GM21529 (cell line): ENCODE measurements around the gene STX3.
"Not testable (repeated sequence)": the region's sequence is repeated elsewhere in the genome, so short reads cannot be mapped to it uniquely, and the experiment has no call there.

Experiments
- ATAC-seq: cut with Tn5 transposase; IDR thresholded peaks from one replicate; pipeline ENCODE4 v1.9.1; 2021; ENCODE audit not compliant: unreplicated experiment

STX3 gene

GRCh38 chr11:59756845-59757244, 1.7 kb downstream of the STX3 start:
- ATAC-seq: no peak

GRCh38 chr11:59758401-59759037, 3.3 kb downstream of the STX3 start:
- no peak for ATAC-seq

GRCh38 chr11:59759900-59760299, 4.7 kb downstream of the STX3 start:
- no peak for ATAC-seq

GRCh38 chr11:59760771-59761170, 5.6 kb downstream of the STX3 start:
- ATAC-seq: no peak

DNA sequence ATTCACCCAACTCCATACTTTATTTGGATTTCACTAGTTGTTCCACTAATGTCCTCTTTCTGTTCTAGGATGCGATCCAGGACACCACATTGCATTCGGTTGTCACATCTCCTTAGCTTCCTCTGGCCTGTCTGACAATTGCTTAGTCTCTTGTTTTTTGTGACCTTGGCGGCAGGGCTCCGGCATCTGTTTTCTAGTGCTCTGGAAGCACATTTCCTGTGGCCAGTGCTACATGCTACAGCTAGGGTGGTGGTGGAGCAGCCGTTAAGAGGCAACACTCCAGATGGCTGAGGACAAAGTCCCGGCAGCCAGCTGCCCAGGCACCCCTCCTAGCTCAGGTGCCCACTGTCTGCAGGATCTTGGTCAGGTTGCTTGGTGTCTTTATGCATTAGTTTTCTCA, 6.8 kb downstream of the STX3 start:
- no peak for ATAC-seq

GRCh38 chr11:59765068-59765735, 10.0 kb downstream of the STX3 start:
- no peak for ATAC-seq

DNA sequence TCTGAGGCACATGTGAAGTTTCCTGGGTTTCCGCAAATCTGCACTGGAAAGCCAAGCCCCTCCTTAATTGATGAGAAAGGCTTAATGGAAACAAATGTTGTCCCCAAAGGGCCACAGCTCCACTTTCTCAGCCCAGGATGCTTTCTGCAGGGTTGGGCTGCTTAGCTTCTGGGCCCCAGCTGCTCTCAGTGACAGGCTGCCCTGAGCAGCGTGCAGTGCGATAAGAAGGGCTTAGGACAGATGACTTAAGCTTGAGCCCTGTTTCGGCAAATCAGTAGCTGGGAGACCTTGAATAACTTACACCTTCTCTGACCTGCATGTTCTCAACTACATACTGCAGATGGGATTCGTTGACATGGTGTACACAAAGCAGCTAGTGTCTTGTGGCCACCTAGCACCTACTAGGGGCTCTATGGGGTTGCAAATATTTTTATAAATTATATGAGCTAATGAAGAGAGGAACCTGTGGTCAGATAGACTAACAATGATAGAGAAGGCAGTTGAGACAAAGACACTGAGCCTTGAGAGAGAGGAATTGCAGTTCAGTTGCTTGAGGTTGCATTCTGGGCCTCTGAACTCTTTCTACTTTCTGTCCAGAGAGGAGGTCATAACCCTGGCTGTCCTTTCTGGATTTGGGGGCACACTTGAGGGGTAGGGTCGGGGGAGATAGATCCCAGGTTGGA, 11.5 kb downstream of the STX3 start:
- no peak for ATAC-seq

DNA sequence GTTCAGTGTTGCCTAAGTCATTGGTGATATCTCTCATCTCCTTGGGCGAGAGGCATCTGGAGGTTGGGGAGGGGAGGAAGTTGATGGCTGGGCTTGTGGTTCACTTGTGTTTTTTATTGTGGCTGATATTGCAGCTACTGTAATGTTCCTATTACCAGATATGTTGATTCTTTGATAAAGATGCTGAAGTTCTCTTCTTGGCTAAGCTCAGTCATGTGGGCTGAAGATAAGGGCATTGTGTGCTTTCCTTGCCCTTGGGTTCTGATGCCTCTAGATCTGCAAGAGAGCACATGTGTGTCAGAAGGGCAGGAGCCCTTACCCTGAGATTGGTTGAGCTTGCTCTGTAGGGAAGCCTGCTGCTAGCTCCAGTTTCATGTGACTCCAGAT, 12.0 kb downstream of the STX3 start:
- no peak for ATAC-seq

DNA sequence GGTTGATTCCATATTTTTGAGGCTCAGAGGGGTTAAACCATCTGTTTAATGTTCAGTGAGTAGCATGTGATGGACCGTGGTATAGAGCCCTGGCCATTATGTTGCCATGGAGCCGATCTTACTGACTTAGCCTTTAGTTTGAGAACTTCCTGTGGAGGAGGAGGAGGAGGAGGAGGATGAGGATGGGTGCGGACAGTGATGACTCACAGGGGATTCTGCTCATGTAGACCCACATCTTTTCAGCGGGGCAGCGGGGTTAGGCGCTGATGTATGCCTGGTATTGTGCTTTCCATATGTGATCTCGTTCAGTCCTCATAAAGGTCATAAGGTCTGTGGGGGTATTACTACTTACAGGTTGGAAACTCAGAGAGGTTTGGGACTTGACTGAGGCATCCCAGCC, 13.9 kb downstream of the STX3 start:
- ATAC-seq: no peak

- no peak for ATAC-seq
Measured at GRCh38 chr11:59769828-59770227, 14.7 kb downstream of the STX3 start.

DNA sequence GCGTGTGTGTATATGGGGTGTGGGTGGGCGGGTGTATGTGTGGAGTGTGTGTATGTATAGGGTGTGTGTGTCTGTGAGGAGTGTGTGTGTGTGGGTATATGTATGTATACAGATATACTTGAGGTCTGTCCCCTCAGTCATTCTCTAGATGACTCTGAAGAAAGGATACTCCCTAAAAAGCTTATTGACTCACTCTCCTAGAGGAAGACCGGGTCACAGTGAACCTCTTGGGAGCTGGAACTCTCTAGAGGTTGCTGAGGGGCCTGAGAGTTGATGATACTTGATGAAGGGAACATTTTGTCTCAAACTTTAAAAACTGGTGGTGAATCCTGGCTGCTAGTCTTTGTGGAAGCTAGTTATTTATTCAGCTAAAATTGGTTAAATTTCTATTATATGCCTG, 15.1 kb downstream of the STX3 start:
- ATAC-seq: no peak

DNA sequence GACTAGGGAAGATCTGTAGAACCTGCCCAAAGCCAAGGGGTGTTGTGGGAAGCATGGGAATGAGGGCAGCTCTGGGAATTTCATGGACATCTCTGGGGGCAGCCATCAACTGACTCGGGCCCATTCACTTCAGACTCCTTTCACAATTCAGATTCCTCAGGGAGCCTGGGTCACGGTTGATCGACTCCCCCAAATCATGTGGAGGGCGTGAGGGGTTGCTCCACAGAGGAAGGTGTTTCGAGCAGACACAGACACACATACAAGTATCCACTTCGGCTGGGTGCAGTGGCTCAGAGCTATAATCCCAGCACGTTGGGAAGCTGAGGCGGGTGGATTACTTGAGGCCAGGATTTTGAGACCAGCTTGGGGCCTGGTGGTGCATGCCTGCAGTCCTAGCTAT, 15.7 kb downstream of the STX3 start:
- no peak for ATAC-seq

DNA sequence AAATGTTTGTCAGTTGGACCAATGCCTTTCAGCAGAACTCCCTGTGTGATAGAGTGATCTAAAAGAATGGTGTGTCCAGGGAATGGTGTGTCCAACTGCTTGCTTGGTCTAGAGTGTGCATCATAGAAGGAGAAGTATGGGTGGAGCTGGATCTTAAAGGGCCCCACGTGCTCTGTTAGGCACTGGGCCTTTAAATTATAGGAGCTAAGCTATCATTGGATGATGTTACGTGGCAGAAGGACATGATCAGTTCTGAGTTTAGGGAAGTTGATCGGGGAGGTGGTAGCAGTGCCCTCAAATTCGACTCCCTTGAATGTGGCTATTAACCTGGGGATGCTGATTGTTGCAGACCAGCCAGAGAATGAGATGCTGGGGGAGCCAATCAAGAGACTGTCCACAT, 16.4 kb downstream of the STX3 start:
- ATAC-seq: no peak

DNA sequence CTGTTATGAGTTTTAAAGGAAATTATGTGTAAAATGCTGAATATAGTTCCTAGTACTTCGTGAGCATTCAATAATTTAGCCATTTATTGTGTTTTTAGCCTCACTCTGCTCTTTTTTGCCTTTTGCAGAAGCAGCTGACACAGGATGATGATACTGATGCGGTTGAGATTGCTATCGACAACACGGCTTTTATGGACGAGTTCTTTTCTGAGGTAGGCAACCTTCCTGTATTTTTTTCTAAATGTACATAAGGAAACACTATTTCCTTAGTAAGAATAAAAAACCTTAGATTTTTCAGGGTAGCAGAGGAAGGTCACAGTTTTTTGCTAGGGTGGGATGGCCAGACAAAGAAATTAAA, 17.9 kb downstream of the STX3 start:
- no peak for ATAC-seq

GRCh38 chr11:59776210-59777066, 21.3 kb downstream of the STX3 start:
- ATAC-seq: no peak

GRCh38 chr11:59777104-59777503, 21.9 kb downstream of the STX3 start:
- ATAC-seq: no peak

DNA sequence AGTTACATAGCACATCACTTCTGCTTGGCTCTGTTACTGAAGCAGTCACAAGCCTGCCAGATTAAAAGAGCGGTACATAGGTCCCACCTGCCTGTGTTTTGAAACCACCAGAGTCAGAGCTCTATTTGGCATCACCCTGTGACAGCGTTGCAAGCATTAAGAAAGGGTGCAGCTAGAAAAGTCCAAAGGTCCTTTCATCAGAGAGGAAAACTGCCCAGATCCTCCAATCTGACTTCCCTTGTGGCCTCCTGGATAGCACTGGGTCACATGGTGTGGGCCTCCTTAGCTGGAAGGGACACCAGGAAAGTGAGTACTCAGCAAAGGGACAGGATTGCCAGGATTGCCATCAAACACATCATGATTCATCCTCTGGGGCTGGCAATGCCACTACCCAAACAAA, 22.9 kb downstream of the STX3 start:
- ATAC-seq: no peak

- ATAC-seq: no peak
Measured at GRCh38 chr11:59779487-59779886, 24.3 kb downstream of the STX3 start.

- ATAC-seq: no peak
Measured at GRCh38 chr11:59782080-59782479, 26.9 kb downstream of the STX3 start.

- no peak for ATAC-seq
Measured at GRCh38 chr11:59783632-59784090, 28.5 kb downstream of the STX3 start.

DNA sequence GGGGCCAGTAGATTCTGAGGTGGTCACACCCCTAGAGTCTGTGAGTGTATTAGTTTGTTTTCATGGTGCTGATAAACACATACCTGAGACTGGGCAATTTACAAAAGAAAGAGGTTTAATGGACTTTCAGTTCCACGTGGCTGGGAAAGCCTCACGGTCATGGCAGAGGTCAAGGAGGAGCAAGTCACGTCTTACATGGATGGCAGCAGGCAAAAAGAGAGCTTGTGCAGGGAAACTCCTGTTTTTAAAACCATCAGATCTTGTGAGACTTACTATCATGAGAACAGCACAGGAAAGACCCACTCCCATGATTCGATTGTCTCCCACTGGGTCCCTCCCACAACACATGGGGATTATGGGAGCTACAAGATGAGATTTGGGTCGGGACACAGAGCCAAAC, 29.3 kb downstream of the STX3 start:
- ATAC-seq: not testable (repeated sequence)

DNA sequence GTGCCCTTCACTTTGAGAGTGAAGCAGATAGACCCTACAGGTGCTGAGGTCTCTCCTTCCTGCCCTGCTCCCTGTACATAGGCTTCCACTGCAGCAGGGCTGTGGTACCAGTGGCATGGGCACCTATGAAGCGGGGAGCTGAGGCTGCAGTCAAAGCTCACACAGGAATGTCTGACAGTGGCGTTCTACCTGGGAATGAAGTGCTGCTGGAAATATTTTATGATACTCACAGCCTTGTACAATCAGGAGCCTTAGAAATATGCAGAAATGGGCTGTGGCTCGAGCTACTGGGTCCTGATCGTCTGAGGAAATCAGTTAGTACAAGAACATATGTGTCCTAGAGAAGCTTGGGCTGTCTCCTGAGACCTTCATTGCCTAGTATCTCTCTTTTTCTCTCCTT, 30.6 kb downstream of the STX3 start:
- no peak for ATAC-seq
